MCF 10A (cell line): ENCODE measurements around the gene DNAJC12. TPM values are rescaled to one million over a fixed set of nuclear protein-coding genes. Genes with fewer than 3 reads are reported as not detected.
A peak's percentile ranks its signal among the peaks of the same experiment; 100 is the strongest.

Source experiments
- BruUV-seq: library from RNA; stranded (reverse); fragments of 400-500 nt; replicated peaks from 2 replicates; lab custom pipeline; 2021; lab: Mats Ljungman, UMichigan
- CTCF ChIA-PET: fragments of 300-600 bp; sonication (Branson Sonifier 250); formaldehyde crosslinking; extraction: SDS; loops from one replicate; lab custom pipeline; 2021; ENCODE audit warnings: antibody characterized with exemption, inconsistent platforms; lab: Yijun Ruan, JAX
- POLR2A ChIA-PET: fragments of 300-600, 350-650 bp; sonication (Branson Sonifier 250); formaldehyde crosslinking; extraction: SDS; loops from one replicate; lab custom pipeline; 2020; ENCODE audit warnings: antibody characterized with exemption, inconsistent platforms; lab: Yijun Ruan, JAX
- DNase-seq: peaks from one replicate; pipeline ENCODE4 v3.0.0-alpha.2; 2018; ENCODE audit not compliant: unreplicated experiment
- H3K27ac Mint-ChIP-seq: one replicate; pipeline ENCODE4 v1.8.0; 2022; ENCODE audit warnings: mild to moderate bottlenecking, low read depth, mixed read lengths; ENCODE audit not compliant: unreplicated experiment
- H3K27me3 Mint-ChIP-seq: one replicate; pipeline ENCODE4 v1.8.0; 2022; ENCODE audit warnings: mixed read lengths; ENCODE audit not compliant: insufficient read depth, unreplicated experiment
- H3K36me3 Mint-ChIP-seq: one replicate; pipeline ENCODE4 v1.8.0; 2022; ENCODE audit warnings: mild to moderate bottlenecking, moderate library complexity, mixed read lengths; ENCODE audit not compliant: insufficient read depth, unreplicated experiment
- H3K4me1 Mint-ChIP-seq: one replicate; pipeline ENCODE4 v1.8.0; 2022; ENCODE audit warnings: mixed read lengths; ENCODE audit not compliant: insufficient read depth, unreplicated experiment
- H3K4me3 Mint-ChIP-seq: one replicate; pipeline ENCODE4 v1.8.0; 2022; ENCODE audit warnings: mild to moderate bottlenecking, moderate library complexity, mixed read lengths; ENCODE audit not compliant: unreplicated experiment
- H3K9me3 Mint-ChIP-seq: one replicate; pipeline ENCODE4 v1.8.0; 2022; ENCODE audit warnings: mixed read lengths; ENCODE audit not compliant: unreplicated experiment
- intact Hi-C: fragments of 100-400 bp; cut with micrococcal nuclease; formaldehyde crosslinking; loops from 2 replicates; pipeline ENCODE4 v1.14.1; 2022
- total RNA-seq: library from RNA; stranded (reverse); gene quantifications from 2 replicates; pipeline ENCODE4 v1.2.3, GENCODE V29; 2022
- TF ChIP-seq, protein P1 (sequence below): fragments of 200-600 bp; IDR thresholded peaks from one replicate; pipeline ENCODE4 v1.8.0; 2022; ENCODE audit warnings: antibody characterized with exemption, mild to moderate bottlenecking; ENCODE audit not compliant: unreplicated experiment

DNAJC12 gene
- total RNA-seq, 1 experiment from 2014 or later, result 9.5 TPM

DNA sequence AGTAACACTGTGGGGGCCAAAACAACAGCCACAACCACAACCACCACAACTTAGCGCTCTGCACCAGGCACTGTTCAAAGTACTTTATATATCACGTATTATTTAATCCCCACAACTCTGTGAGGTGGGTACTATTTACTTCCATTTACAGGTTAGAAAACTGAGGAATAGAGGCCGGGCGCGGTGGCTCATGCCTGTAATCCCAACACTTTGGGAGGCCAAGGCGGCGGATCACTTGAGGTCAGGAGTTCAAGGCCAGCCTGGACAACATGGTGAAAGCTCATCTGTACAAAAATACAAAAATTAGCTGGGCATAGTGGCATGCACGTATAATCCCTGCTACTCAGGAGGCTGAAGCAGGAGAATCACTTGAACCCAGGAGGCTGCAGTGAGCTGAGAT lies 3.6 kb downstream of the DNAJC12 start:
- Mint-ChIP-seq H3K36me3 (peaks cover 11% of the 10 kb centered on the region), H3K9me3 (no peaks in the 10 kb centered on the region), H3K27me3 (no peaks in the 10 kb centered on the region), H3K4me3 (no peak overlapping the region), H3K4me1 (peaks cover 6% of the 10 kb centered on the region), H3K27ac (no peak overlapping the region)
- ChIA-PET POLR2A (interaction anchor here (0.7 kb wide), 1 partner anchor 11 kb away, joined by 3 read pairs; no protein-coding TSS in a partner anchor), CTCF (interaction anchor here (0.6 kb wide), 1 partner anchor 1460 kb away, joined by 6 read pairs; no protein-coding TSS in a partner anchor)
- intact Hi-C loops, result no loop called here
- no TSS peak for BruUV-seq
- no peak for DNase-seq
- TF ChIP-seq, protein P1, sequence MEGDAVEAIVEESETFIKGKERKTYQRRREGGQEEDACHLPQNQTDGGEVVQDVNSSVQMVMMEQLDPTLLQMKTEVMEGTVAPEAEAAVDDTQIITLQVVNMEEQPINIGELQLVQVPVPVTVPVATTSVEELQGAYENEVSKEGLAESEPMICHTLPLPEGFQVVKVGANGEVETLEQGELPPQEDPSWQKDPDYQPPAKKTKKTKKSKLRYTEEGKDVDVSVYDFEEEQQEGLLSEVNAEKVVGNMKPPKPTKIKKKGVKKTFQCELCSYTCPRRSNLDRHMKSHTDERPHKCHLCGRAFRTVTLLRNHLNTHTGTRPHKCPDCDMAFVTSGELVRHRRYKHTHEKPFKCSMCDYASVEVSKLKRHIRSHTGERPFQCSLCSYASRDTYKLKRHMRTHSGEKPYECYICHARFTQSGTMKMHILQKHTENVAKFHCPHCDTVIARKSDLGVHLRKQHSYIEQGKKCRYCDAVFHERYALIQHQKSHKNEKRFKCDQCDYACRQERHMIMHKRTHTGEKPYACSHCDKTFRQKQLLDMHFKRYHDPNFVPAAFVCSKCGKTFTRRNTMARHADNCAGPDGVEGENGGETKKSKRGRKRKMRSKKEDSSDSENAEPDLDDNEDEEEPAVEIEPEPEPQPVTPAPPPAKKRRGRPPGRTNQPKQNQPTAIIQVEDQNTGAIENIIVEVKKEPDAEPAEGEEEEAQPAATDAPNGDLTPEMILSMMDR, result no peak

DNA sequence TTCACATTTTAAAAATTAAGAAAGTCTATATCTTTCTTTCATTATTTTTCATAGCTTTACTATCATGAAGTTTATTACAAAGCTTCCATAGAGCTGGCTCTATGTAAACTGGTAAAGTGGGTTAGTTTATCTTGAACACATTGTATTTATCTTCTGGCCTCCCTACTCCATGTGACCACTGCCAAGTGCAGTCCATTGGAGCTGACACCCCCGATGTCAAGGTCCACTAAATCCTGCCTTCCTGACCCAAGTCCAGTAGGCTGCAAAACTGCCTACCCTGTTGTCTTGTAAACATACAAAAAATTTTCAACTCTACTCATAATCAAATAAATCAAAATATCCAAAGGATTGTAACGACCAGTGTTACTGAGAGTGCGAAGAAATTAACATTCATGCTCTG lies 10.2 kb downstream of the DNAJC12 start:
- intact Hi-C loops, result no loop called here
- Mint-ChIP-seq H3K27me3 (no peaks in the 10 kb centered on the region), H3K36me3 (peaks cover 5% of the 10 kb centered on the region), H3K27ac (no peak overlapping the region), H3K4me1 (no peaks in the 10 kb centered on the region), H3K9me3 (no peaks in the 10 kb centered on the region), H3K4me3 (no peak overlapping the region)
- no TSS peak for BruUV-seq
- POLR2A ChIA-PET, result interaction anchor here (0.6 kb wide), 1 partner anchor 171 kb away, joined by 3 read pairs; no protein-coding TSS in a partner anchor
- DNase-seq, result no peak
- TF ChIP-seq, protein P1, result no peak
- CTCF ChIA-PET, result interaction anchor here (0.6 kb wide), 1 partner anchor 21 kb away, joined by 3 read pairs; no protein-coding TSS in a partner anchor

DNA sequence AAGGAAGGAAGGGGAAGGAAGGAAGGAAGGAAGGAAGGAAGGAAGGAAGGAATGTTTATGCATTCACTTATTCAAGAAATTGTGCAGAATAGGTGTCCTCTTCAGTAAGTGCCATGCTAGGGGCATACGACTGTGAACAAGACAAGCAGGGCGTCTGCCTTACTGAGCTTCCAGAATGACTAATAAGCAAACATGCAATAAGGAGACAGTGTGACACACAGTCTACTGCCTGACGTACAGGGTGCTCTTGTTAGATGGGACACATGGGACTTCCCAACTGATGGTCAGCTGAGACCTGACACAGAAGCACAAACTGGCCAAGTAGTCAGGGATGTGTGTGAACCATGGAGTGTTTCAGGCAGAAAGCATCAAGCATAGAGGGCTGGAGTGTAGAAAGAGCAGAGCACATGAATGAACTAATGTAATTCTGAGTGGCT lies 18.2 kb downstream of the DNAJC12 start:
- H3K4me3 Mint-ChIP-seq, result no peak overlapping the region
- no peak overlapping the region for H3K27ac Mint-ChIP-seq
- intact Hi-C loops, result no loop called here
- ChIA-PET POLR2A (interaction anchor here (0.6 to 1.2 kb wide), 3 partner anchors 14 to 317 kb away, joined by 3 read pairs; no protein-coding TSS in a partner anchor), CTCF (interaction anchor here (0.7 to 1.1 kb wide), 2 partner anchors 41 to 134 kb away, joined by 3 to 6 read pairs; no protein-coding TSS in a partner anchor)
- H3K4me1 Mint-ChIP-seq, result peaks cover 11% of the 10 kb centered on the region
- peak; percentile 65 for DNase-seq
- BruUV-seq, result no TSS peak
- no peaks in the 10 kb centered on the region for H3K9me3 Mint-ChIP-seq
- TF ChIP-seq, protein P1, result no peak
- peaks cover 6% of the 10 kb centered on the region for H3K36me3 Mint-ChIP-seq
- H3K27me3 Mint-ChIP-seq, result no peaks in the 10 kb centered on the region

- ChIA-PET CTCF (interaction anchor here (1.0 kb wide), 1 partner anchor 39 kb away, joined by 5 read pairs; no protein-coding TSS in a partner anchor), POLR2A (interaction anchor here (0.8 kb wide), 1 partner anchor 67 kb away, joined by 3 read pairs; no protein-coding TSS in a partner anchor)
- BruUV-seq, result no TSS peak
- Mint-ChIP-seq H3K4me3 (no peak overlapping the region), H3K9me3 (no peaks in the 10 kb centered on the region), H3K27me3 (no peaks in the 10 kb centered on the region), H3K36me3 (peaks cover 6% of the 10 kb centered on the region), H3K27ac (no peak overlapping the region), H3K4me1 (peaks cover 11% of the 10 kb centered on the region)
- DNase-seq, result peak; percentile 56
- intact Hi-C loops, result no loop called here
- TF ChIP-seq, protein P1, result no peak
Observed at GRCh38 chr10:67818323-67818722, 19.7 kb downstream of the DNAJC12 start.
